ENCODE data around the gene SPATA4.
"Not testable (repeated sequence)": the region's sequence is repeated elsewhere in the genome, so short reads cannot be mapped to it uniquely, and the experiment has no call there.

Gene SPATA4

GRCh38 chr4:176195184-176195978, at the start of gene SPATA4:
SPATA4 (minus strand) TSS chr4:176195585; CDS start chr4:176195562, 23 bp downstream.
- DNase-seq, result peak; percentile 2

DNA sequence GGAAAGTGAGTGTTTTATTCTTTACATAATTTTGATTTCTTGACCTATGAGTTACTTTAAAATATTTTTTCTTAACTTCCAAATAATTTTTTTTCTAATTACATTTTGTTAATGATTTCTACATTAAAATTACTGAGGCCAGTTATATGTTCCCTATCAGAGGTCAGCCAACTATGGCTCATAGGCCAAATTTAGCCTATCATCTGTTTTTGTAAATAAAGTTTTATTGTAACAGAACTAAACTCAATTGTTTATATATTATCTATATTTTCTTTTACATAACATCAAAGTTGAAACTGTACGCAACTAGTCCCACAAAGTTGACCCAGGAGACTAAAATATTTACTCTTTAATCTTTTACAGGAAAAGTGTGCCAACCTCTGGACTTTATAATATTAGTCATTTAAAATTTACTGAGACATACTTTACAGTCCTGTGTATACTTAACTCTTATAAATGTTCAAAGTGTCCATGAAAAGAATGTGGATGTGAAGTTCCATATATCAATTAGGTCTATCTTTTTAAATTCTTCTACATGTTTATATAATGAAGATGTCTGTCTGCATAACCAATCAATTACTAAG, 47.5 kb upstream of the SPATA4 start:
- DNase-seq, result no peak

GRCh38 chr4:176241703-176242102, 46.3 kb upstream of the SPATA4 start:
- no peak for DNase-seq

- DNase-seq, result no peak
Measured at GRCh38 chr4:176238826-176239225, 43.4 kb upstream of the SPATA4 start.

DNA sequence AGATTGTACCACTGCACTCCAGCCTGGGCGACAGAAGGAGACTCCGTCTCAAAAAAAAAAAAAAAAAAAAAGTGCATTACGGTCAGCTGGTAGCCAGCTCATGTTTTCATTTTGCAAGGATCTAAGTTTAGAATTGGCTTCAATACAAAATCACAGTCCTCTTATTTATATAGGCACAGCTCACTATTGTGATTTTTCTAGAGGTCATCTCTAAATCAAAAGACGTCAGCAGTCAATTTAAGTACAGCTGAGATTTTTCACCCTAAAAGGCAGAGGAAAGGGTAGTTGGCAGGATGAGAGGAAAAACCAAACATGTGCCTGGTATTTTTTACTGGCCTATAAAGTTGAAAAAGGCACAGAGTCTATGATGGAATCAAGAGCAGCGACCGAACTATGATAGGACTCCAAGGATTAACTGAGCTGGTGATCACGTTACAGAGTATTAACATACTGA, 42.8 kb upstream of the SPATA4 start:
- DNase-seq, result no peak

- no peak for DNase-seq
Measured at GRCh38 chr4:176236946-176237345, 41.6 kb upstream of the SPATA4 start.

DNA sequence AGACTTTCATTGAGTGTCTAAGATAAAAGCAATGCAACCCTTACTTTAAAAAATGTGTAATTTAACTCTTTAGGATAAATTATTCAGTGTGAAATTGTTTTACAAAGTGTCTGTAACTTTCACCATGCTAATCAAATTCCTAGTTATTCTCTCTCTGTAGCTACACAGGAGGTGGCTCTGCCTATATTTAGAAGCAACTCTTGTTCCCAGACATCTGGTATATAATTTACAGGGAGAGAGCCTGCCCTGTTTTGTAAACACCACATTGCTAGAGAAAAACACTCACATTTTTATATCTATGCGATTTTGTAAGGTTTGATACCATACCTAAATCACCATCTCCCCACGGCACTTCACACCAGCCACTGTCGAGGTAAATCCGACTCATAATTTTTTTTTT, 35.5 kb upstream of the SPATA4 start:
- no peak for DNase-seq

GRCh38 chr4:176229645-176230044, 34.3 kb upstream of the SPATA4 start:
- DNase-seq, result no peak

GRCh38 chr4:176226736-176227135, 31.4 kb upstream of the SPATA4 start:
- no peak for DNase-seq

- no peak for DNase-seq
Measured at GRCh38 chr4:176223561-176223960, 28.2 kb upstream of the SPATA4 start.

DNA sequence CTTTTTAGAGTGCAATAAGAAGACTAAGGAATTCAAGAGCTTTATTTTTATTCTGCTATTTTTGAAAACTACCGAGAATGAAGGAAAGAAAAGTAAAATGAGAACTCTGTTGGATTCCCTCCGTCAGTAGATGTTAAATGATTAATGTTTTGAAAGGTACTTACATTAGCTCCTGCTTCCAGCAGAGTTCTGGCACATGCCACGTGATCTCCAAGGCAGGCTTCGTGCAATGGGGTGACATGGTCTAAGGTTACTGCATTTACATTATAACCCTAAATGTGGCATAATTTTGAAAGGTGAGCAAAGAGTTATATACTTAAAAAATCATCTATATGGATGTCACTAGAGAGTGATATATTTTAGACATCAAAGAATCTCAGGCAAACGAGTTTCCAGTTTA, 26.8 kb upstream of the SPATA4 start:
- no peak for DNase-seq

DNA sequence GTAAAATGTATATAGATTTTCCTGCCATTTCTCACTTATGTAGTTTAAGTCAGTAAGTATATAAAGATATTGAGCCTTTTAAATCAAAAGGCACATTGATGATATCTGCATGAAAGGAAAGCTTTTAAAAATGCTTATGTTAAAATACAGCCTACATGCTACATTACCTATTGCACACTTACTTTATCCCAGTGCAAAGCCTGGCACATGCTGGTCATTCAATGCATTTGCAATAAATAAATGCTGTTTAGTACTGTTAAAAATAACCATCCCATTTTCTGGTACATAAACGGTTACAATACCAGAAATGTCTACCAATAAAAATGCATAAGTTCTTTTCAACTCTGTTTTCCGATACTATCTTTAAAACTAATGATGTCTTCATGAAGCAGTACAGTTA, 22.1 kb upstream of the SPATA4 start:
- no peak for DNase-seq

GRCh38 chr4:176212351-176212750, 17.0 kb upstream of the SPATA4 start:
- not testable (repeated sequence) for DNase-seq

- DNase-seq, result no peak
Measured at GRCh38 chr4:176210579-176211296, 15.4 kb upstream of the SPATA4 start.

GRCh38 chr4:176210101-176210500, 14.7 kb upstream of the SPATA4 start:
- no peak for DNase-seq

- no peak for DNase-seq
Measured at GRCh38 chr4:176209535-176209934, 14.2 kb upstream of the SPATA4 start.

- DNase-seq, result no peak
Measured at GRCh38 chr4:176207839-176208238, 12.5 kb upstream of the SPATA4 start.

DNA sequence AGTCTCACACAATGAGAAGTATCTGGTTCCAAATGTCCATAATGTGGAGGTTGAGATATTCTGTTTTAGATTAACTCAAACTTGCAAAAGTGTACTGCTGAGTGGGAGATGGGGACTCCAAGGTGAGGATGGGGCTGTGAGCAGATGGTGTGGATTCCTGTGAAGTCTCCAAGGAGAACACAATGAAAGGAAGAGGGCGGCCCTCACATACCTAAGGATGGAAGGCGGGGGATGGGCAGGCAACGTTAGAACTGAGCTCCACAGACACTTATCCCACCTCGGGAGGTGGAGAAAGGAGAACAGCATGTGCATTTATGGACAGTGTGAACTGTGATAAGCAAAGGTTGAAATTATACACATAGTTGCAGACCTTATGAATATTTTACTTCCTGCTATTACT, 9.9 kb upstream of the SPATA4 start:
- DNase-seq, result no peak

DNA sequence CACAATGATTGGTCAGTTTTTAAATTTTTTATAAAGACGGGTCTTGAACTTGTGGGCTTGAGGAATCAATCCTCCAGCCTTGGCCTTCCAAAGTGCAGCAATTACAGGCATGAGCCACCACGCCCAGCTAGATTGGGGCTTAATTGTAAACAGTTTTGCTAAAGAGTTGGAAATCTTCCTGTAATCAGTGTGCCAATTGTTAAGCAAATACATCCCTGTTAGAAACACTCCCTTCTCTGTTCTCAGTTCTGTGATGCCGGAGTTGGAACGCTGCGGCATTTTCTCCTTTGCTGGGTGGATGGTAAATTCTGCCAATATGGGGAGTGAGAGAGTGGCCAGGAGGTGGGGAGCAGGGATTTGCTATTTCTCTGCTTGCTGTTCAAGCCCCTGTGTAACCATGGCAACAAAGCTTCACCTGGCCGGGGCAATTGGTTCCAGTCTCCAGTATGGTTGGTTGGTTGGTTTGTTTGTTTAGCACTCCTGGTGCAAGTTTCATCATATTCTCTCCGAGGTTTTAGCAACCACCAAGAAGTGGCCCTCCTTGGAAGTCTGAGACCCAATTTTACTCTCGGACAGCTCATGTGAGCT, 3.0 kb upstream of the SPATA4 start:
- no peak for DNase-seq

DNA sequence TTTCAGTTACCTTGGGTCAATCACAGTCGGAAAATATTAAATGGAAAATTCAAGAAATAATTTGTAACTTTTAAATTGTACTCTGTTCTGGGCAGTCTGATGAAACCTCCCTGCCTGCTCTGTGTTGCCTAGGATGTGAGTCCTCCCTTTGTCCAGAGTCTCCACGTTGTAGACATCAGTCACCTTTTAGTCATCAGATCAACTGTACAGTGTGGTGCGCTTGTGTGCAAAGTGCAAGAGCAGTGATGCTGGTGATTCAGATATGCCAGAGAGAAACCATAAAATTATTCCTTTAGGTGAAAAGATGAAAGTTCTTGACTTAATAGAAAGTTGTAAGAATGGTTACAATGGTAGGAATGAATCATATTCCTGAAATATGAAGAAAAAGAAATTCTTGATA, 1.4 kb downstream of the SPATA4 start:
- DNase-seq, result no peak

DNA sequence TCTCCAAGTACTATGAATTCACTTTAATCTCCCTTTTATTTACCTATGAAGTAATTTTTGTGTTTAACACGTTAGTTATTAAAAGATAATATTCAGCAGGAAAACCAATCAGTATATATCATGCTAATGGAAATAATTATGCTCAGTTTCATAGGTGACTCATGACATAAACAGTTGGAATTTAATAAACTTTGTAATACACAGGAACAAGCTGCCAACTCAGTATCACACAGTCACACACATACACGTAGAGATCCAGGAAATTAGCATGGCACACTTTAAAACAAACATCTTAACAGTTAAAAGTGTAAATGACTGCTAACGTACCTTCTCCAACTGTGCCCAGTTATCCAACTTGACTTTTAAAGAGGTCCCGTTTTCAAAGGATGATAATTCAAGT, 2.3 kb downstream of the SPATA4 start:
- no peak for DNase-seq

GRCh38 chr4:176191974-176192373, 3.4 kb downstream of the SPATA4 start:
- no peak for DNase-seq

All from KG1 (cell line).